Left ventricle myocardium superior (tissue), 1 donor: ENCODE data around the gene OR2AE1. TPM values are rescaled to one million over a fixed set of nuclear protein-coding genes. Genes with fewer than 3 reads are reported as not detected.

Source experiments
- ATAC-seq: fragments of 200-7000 bp; cut with Tn5 transposase; one replicate; pipeline ENCODE4 v1.9.1; 2020; ENCODE audit warnings: mild to moderate bottlenecking, moderate library complexity
- DNase-seq: peaks from one replicate; pipeline ENCODE4 v3.0.0-alpha.2; 2020
- intact Hi-C: fragments of 100-400 bp; cut with micrococcal nuclease; formaldehyde crosslinking; loops from one replicate; pipeline ENCODE4 v1.11.0; 2022
- total RNA-seq: library from RNA; stranded (reverse); fragmentation: NEBNext Ultra II Directional; extraction: Animal tissue kit (Norgen Biotek cat#: 25700); gene quantifications from one replicate; pipeline ENCODE4 v1.2.1, GENCODE V29; 2021
- donor health status: DM: no; HTN: yes; CAD: no; lungs with severe emphysema.

Gene OR2AE1
- total RNA-seq, 1 donor from 2014 or later, result not detected

DNA sequence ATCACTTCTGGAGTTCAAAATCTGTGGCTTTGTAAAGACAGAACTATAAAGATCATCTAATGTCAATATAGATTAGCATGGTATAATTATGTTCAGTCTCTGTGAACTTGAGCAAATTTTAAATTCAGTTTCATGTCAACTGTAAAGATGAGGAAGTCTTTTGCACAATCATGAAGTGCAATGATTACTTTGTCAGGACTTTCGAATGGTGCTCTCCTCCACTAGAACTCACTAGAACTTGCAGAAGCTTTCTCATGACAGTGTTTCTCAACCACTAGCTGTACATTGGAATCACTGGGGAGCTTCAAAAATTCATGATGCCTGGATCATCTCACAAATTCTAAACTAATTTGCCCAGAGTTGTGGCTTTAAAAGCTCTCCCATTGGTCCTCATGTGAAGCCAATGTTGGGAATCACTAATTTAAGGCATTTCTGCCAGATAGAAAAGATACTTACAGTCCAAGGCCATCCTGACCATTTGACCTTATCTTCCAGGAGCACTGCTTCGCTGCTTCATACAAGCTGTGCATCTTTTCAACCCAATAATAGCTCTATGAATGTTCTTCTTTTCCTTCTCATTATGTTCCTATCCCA lies 12.9 kb downstream of the OR2AE1 start:
- DNase-seq (no peak), ATAC-seq (no peak)
- intact Hi-C loops, result no loop called here

DNA sequence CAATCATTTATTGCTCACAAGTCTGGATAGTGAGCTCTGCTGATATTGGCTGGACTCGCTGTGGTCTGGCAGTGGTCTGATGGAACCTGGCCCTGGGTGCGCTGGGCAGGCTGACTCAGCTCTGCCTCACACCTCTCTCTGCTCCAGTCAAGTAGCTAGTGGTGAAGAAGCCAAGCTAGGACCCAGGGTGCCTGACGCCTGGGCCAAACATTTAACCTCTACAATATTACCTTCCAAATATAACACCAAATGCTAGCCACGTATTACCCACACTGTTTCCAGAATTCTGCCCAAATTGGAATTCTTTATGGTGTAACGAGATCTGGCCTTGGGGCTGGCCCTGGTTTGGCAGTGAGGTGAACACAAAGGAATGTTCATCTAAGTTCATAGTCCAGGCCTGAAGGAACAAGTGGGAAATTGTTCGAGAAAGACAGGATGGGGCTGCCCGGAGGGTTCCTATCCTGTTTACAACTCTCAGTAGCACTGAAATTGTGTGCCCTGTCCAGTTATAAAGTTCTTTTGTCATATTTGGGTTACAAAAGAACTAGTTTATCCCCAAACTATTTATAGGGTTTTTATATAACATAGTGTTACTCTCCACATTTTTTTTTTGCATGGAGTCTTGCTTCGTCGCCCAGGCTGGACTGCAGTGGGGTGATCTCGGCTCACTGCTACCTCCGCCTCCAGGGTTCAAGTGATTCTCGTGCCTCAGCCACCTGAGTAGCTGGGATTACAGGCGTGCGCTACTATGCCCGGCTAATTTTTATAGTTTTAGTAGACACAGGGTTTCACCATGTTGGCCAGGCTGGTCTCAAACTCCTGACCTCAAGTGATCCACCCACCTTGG lies 16.3 kb downstream of the OR2AE1 start:
- intact Hi-C loops, result no loop called here
- DNase-seq (no peak), ATAC-seq (peak; percentile 70)

DNA sequence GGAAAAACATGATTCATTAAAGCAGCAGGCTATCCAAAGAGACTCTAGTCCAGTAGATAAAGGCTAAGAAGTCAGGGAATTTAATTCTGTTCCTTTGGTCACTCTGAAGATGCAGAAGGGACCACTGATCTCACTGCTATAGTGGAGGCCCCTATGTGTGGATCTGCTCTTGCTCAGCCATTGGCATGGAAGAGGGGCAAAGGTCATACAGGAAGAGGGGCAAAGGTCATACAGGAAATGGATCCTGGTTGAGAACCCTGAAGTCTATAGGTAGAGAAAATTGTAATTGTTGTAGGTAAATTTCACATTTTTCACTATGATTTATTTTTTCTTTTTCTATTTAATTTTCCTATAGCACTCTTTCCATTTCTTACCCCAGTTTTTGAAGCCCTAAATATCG lies 21.6 kb downstream of the OR2AE1 start:
- DNase-seq (no peak), ATAC-seq (no peak)
- intact Hi-C loops, result no loop called here

DNA sequence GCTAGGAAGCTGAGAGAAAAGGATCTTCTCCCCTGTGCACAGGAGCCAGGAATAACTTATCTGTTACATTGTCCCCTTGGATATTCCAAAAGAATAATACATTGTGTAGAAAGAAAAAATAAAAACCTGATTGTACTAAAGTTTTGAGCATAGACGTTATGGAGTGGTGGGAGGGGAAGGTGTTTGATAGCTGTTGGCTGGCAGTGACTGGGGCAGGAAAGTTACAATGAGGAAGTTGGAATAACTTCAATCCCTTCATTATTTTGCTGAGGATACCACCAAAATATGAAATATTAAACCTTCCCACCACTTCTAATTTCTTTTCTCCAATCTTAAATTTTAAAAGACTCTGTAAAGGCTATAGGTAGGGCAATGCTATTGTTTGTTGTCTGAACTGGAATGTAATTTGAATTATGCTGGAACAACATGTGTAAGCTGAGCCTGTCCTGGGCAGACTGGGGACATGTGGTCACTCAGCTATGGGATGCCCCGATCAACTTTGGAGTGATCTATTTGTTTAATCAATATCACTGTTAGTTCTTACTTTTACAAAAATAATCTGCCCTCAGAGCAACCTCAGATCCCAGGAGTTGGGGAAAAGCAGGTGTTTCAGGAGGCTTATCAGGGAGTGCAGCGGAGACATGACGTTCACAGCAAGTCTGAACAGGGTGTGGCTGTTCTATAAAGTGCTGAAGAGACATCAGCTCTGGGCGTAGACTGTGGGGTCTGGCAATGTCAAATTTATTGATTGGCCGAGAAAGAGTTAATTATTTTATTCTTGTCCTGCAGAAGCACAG lies 28.2 kb downstream of the OR2AE1 start:
- intact Hi-C loops, result no loop called here
- no peak for ATAC-seq
- no peak for DNase-seq

DNA sequence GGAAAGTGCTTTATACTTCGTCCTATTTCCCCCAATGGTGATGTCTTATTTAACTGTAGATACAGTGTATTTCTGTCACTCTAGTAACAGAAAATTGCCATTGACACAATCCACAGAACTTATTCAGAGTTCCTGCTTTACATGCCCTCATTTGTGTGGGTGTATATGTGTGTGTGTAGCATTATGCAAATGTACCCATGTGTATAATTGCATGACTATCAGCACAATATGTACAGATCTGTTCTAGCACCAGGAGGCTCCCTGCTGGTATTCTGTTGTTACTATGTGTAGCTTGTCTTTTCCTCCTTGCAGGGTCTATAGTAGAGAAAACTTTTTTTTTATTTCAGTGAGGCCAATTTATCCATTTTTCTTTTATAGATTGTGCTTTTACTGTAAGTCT lies 32.5 kb downstream of the OR2AE1 start:
- intact Hi-C loops, result no loop called here
- ATAC-seq (no peak), DNase-seq (no peak)

GRCh38 chr7:99843808-99844207 lies 33.0 kb downstream of the OR2AE1 start:
- DNase-seq (no peak), ATAC-seq (no peak)
- intact Hi-C loops, result no loop called here

- DNase-seq (no peak), ATAC-seq (no peak)
- intact Hi-C loops, result no loop called here
Measured at GRCh38 chr7:99842926-99843325, 33.9 kb downstream of the OR2AE1 start.

DNA sequence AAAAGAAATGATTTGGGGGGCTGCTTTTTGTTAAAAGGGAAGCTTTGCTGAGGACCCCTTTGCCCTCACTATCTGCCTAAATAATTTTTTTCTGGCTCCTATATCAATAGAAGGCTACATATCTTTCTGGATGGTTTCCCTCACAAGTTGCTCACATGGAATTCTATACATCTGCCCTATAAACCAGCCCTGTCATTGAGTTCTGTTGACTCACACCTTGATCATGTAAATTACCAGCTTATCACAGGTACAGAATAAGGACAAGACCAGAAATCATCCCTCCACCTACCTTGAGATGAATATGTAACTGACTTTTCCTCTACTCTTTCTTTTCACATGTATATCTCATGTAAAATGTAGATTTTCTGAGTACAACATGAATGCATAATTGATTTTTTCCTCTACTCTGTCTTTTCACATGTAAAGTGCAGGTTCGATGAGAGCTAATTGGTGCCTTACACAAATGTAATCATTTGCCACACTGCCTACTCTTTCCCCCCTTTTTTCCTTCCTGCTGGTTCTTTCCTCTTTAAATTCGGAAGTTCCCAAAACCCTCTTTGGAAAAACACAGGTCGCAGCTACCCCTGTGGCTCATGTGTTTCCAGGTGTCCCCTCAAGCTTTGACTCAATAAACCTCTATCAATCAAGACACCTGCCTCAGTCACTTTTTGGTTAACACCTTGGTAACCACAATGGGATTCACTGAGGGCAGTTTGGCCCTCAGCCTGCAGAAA lies 36.5 kb downstream of the OR2AE1 start:
- intact Hi-C loops, result no loop called here
- DNase-seq (no peak), ATAC-seq (no peak)

DNA sequence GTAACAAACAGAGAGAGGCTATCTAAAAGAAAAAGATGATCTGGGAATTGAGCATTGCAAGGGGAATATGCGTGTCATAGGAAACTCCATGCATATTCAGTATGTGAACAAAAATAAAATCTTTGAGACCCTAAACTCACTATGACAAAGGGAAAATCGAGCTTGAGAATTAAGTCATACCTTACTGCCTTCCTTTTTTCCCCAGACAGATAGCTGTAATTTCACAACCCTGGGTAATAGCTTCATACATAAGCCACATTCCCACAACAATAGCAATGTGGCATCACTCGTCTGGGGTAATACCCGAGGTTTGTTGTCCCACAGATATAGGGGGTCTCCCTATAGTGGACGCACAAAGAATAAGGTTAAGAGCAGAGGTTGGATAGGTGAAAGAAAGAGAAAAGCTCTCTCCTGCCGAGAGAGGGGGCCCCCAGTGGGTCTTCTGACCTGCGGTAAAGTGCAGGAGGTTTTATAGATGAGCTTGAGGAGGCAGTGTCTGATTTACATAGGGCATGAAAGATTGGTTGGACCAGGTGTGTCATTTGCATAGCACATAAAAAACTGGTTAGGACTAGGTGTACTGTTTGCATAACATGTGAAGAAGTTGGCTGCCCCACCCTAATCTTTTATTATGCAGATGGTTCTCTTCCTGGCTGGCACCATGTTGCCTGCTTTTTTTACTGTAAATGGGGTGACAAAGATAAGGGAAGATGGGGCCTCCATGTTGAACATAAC lies 37.4 kb downstream of the OR2AE1 start:
- no peak for DNase-seq
- intact Hi-C loops, result no loop called here
- no peak for ATAC-seq

GRCh38 chr7:99837649-99838361 lies 39.0 kb downstream of the OR2AE1 start:
- no peak for ATAC-seq
- no peak for DNase-seq
- intact Hi-C loops, result no loop called here

GRCh38 chr7:99835189-99835588 lies 41.6 kb downstream of the OR2AE1 start:
- no peak for ATAC-seq
- intact Hi-C loops, result no loop called here

GRCh38 chr7:99834382-99834781 lies 42.5 kb downstream of the OR2AE1 start:
- DNase-seq (no peak), ATAC-seq (peak; percentile 50)
- intact Hi-C loops, result no loop called here

More at GRCh38 chr7:99835189-99835588, 41.6 kb downstream of the OR2AE1 start:
- no peak for DNase-seq

GRCh38 chr7:99833289-99833877 lies 43.5 kb downstream of the OR2AE1 start:
- no peak for DNase-seq
- intact Hi-C loops, result no loop called here
- no peak for ATAC-seq

DNA sequence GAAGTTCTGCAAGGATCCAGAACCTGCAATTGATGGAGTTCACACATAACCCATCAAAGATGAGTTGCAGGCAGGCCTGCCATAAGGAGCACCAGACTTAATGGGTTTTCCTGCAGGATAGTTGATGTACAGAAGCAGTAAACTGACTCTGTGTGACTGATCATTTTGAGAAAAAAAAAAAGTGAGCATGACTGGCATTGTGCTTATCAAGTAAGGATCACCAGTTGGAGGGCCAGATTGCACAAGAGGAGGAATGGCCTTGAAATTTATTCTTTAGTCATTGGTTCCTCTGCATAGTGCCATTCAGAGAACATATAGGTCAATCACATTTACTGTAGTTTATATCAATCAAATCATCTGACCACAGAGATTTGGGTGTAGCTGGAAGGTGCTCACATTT lies 45.2 kb downstream of the OR2AE1 start:
- DNase-seq, result no peak
- intact Hi-C loops, result no loop called here
- no peak for ATAC-seq

DNA sequence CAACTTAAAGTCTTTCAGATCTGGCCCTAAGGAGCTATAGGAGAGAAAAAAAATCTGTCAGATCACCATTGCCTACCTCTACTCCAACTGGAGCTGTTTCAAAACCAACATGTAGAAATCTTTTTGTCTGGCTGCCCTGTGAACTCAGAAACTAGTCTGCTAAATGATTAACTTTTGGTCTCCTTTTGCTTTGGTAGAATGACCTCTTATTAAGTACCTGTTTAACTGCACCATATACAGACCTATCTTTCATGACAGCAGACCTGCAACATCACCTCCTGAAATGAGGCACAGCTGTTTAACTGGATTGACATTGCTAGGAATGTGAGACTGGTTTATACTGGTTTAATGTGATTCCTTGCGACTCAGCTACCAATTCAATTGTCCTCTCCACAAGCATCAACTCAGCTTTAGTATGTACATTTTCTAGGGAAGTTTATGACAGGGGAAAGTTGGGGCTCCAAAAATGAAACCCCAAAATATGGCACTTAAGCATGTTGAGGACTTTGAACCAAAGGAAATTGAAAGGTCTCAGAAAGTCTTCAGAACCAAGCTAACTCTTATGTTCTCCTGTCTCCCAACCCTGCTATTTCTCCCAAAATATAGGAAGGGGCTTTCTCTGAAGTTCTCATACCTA lies 47.2 kb downstream of the OR2AE1 start:
- intact Hi-C loops, result no loop called here
- no peak for DNase-seq
- no peak for ATAC-seq

DNA sequence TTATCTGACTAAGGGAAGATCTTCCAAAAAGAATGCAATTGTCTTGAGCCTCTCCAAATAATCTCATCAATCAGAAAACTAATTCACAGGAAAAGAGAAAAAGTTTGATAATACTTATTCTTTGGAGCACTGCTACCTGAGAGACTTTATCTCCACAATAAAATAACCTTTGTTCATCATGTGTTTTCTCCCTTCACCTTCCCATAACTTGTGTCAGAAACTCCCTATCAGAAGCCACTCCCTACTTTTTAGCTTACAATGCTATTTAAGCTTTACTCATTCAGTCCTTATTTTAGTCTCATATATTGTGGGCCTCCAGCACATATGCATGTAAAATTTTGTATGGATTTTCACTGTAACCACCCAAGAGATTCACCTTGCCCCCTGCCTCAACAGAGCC lies 48.0 kb downstream of the OR2AE1 start:
- intact Hi-C loops, result no loop called here
- DNase-seq (no peak), ATAC-seq (no peak)

GRCh38 chr7:99827040-99827778 lies 49.6 kb downstream of the OR2AE1 start:
- ATAC-seq (no peak), DNase-seq (no peak)
- intact Hi-C loops, result no loop called here
